Glutamatergic neuron (in vitro differentiated cells): ENCODE data around the gene CDH4. TPM values are rescaled to one million over a fixed set of nuclear protein-coding genes. Genes with fewer than 3 reads are reported as not detected.

ENCODE experiments used
- DNase-seq: peaks from one replicate; pipeline ENCODE4 v3.0.0; 2022
- H3K27ac Mint-ChIP-seq: one replicate; pipeline ENCODE4 v1.8.0; 2020; ENCODE audit warnings: mild to moderate bottlenecking, mixed read lengths, inconsistent platforms; ENCODE audit not compliant: unreplicated experiment
- H3K27me3 Mint-ChIP-seq: one replicate; pipeline ENCODE4 v1.8.0; 2020; ENCODE audit warnings: mild to moderate bottlenecking, moderate library complexity, mixed read lengths, inconsistent platforms; ENCODE audit not compliant: unreplicated experiment
- H3K36me3 Mint-ChIP-seq: one replicate; pipeline ENCODE4 v1.8.0; 2020; ENCODE audit warnings: mild to moderate bottlenecking, mixed read lengths, inconsistent platforms; ENCODE audit not compliant: unreplicated experiment
- H3K4me1 Mint-ChIP-seq: one replicate; pipeline ENCODE4 v1.8.0; 2020; ENCODE audit warnings: mild to moderate bottlenecking, low read depth, mixed read lengths, inconsistent platforms; ENCODE audit not compliant: unreplicated experiment
- H3K4me3 Mint-ChIP-seq: one replicate; pipeline ENCODE4 v1.8.0; 2020; ENCODE audit warnings: mild to moderate bottlenecking, mixed read lengths, inconsistent platforms; ENCODE audit not compliant: unreplicated experiment
- H3K9me3 Mint-ChIP-seq: one replicate; pipeline ENCODE4 v1.8.0; 2020; ENCODE audit warnings: mild to moderate bottlenecking, moderate library complexity, mixed read lengths, inconsistent platforms; ENCODE audit not compliant: unreplicated experiment
- total RNA-seq: library from RNA; stranded (reverse); fragmentation: NEBNext Ultra II Directional; extraction: Animal tissue kit (Norgen Biotek cat#: 25700); gene quantifications from one replicate; pipeline ENCODE4 v1.2.1, GENCODE V29; 2021; ENCODE audit not compliant: unreplicated experiment
- TF ChIP-seq, protein P1 (sequence below): fragments of 200-600 bp; sonication (generic); IDR thresholded peaks from one replicate; pipeline ENCODE4 v1.5.0; 2021; ENCODE audit not compliant: partially characterized antibody, unreplicated experiment

The CDH4 gene
- total RNA-seq, 1 donor from 2014 or later: 1.2 TPM

DNA sequence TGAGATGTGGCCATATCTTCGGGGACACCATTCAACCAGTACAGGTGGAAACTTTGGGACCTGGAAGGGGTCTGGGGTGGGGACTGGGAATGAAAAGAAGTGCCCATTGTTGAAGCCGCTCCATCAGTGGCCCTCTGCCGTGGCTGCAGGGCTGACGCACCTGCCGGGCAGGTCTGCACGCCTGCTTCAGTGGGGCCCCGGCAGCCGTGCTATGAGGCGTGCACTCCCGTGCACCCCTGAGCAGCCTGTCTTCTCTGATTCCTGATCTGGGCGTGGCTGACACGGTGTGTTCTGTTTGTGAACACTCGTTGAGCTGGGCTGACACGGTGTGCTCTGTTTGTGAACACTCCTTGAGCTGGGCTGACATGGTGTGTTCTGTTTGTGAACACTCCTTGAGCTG is 657.8 kb downstream of the CDH4 start:
- no peaks in the 10 kb centered on the region for H3K9me3 Mint-ChIP-seq
- peaks cover 2% of the 10 kb centered on the region for H3K27me3 Mint-ChIP-seq
- H3K27ac Mint-ChIP-seq: no peak overlapping the region
- H3K4me3 Mint-ChIP-seq: peak overlapping the region; percentile 20
- H3K4me1 Mint-ChIP-seq: no peaks in the 10 kb centered on the region
- H3K36me3 Mint-ChIP-seq: peaks cover 6% of the 10 kb centered on the region
- peak; percentile 2 for DNase-seq
- TF ChIP-seq, protein P1, sequence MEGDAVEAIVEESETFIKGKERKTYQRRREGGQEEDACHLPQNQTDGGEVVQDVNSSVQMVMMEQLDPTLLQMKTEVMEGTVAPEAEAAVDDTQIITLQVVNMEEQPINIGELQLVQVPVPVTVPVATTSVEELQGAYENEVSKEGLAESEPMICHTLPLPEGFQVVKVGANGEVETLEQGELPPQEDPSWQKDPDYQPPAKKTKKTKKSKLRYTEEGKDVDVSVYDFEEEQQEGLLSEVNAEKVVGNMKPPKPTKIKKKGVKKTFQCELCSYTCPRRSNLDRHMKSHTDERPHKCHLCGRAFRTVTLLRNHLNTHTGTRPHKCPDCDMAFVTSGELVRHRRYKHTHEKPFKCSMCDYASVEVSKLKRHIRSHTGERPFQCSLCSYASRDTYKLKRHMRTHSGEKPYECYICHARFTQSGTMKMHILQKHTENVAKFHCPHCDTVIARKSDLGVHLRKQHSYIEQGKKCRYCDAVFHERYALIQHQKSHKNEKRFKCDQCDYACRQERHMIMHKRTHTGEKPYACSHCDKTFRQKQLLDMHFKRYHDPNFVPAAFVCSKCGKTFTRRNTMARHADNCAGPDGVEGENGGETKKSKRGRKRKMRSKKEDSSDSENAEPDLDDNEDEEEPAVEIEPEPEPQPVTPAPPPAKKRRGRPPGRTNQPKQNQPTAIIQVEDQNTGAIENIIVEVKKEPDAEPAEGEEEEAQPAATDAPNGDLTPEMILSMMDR: no peak

DNA sequence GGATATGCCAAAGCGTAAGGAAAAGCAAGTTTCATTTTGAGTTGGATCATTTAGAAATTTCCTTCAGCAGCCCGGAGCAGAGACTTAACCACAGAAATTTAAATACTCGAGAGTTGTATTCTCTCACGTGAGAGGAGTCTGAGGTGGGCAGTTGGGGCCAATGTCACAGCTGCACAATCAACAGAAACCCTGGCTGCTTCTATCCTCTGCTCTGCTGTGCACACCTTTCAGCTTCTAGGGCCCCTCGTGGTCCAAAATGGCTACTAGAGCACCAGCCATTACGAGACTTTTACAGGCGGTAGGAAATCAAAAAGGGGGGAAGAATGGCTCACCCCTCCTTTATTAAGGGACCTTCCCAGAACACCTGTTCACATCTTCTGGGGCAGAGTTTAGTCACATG is 659.8 kb downstream of the CDH4 start:
- peaks cover 11% of the 10 kb centered on the region for H3K36me3 Mint-ChIP-seq
- peaks cover 2% of the 10 kb centered on the region for H3K9me3 Mint-ChIP-seq

DNA sequence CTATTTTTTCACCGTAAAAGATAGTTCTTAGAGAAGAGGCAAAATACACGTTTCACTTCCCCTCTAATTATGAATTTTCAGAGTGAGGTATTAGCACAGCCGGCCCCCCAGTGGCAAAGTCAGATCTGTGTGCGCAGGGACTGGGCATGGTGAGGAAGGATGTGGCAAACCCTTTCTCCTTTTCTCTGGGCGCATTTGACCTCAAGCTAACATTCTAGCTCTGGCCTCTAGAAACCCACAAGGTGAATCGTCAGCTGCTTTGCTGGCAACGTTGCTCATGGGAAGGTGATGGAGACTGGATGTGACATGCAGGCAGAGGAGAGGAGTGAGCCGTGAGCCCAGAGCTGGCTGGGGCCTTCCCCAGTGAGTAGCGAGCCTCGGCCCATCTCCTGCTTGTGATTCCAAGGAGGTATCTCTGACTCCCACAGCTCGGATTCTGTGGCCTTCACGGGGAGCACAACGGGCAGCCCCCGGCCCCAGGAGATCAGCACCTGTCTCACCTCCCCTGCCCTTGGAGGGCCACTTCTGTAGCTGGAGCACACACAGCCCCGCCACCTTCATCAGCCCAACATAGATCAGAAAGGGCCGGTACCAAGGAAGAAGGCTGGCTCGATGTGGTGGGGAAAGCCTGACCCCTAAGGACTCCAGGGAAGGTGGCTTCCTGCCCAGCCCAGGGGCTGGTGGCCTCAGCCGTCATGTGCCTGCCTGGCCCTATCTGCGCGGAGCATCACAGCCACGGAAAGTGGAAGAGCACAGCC is 660.8 kb downstream of the CDH4 start:
- peaks cover 5% of the 10 kb centered on the region for H3K27me3 Mint-ChIP-seq

More for the DNA sequence above, 659.8 kb downstream of the CDH4 start:
- Mint-ChIP-seq H3K27me3 (peaks cover 3% of the 10 kb centered on the region), H3K4me3 (no peak overlapping the region), H3K27ac (no peak overlapping the region), H3K4me1 (no peaks in the 10 kb centered on the region)
- TF ChIP-seq, protein P1: no peak
- DNase-seq: no peak

DNA sequence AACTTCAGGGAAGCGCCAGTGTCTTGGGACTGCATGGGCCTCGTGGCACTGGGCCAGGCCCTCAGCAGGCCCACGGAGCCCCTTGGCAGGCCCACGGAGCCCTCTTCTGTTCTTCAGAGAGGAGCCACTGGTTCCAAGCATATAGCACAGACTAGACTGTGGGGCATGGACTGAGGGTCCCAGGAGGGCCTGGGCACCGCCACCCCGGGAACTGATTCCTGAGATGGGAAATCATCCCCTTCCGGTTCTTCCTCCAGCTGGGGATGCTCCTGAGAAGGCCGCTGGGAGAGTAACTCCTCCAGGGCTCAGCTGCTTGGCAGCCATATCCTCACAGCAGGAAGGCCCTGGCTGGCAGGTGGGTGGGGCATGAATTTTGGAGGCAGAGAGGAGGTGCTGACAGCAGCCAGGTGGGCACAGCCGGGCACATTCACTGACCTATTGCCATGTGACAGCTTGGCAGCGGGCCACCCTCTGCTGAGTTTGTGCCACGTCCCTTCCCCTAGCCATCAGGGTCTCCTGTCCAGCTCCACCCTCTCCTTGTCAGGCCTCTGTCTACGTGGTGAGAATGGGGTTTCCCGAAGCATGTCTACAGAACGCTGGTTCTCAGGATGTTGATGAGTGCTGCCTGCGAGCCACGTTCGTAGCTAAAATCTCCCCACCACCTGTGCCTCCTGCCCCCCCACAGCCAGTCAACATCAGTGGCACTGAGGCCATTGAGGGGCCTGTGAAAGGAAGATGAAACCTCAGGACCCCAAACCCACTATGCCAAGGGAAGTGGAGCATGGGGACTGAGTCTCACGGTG is 661.6 kb downstream of the CDH4 start:
- DNase-seq: peak; percentile 12
- Mint-ChIP-seq H3K27me3 (peaks cover 5% of the 10 kb centered on the region), H3K27ac (no peak overlapping the region), H3K4me3 (no peak overlapping the region), H3K4me1 (no peaks in the 10 kb centered on the region), H3K36me3 (peaks cover 15% of the 10 kb centered on the region), H3K9me3 (peaks cover 2% of the 10 kb centered on the region)
- TF ChIP-seq, protein P1: no peak

More for the DNA sequence above, 660.8 kb downstream of the CDH4 start:
- no peaks in the 10 kb centered on the region for H3K4me1 Mint-ChIP-seq
- H3K36me3 Mint-ChIP-seq: peaks cover 15% of the 10 kb centered on the region
- TF ChIP-seq, protein P1: no peak
- DNase-seq: peak; percentile 1
- no peak overlapping the region for H3K4me3 Mint-ChIP-seq
- H3K9me3 Mint-ChIP-seq: peaks cover 2% of the 10 kb centered on the region
- H3K27ac Mint-ChIP-seq: no peak overlapping the region
